ENCODE measurements around the gene ZNF282. TPM values are rescaled to one million over a fixed set of nuclear protein-coding genes. Genes with fewer than 3 reads are reported as not detected.

Gene ZNF282
- total RNA-seq, 1 donor from 2014 or later = 28.1 TPM

DNA sequence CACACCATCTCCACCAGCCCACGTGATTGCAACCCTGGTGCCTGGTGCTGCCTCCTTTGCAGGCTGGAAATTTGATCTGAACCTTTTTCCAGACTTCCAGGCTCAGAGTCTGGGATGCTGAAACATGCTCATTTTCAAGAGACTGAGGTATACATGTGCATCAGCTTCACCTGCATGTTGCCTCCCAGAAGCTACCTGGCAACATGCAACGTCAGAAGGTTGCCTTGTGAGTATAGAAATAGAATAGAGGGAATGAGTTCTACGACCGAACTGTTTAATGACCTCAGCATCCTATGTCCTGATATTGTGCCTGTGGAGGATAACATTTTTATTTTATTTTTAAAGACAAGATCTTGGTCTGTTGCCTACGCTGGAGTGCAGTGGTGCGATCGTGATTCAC lies 42.2 kb downstream of the ZNF282 start:
- Histone ChIP-seq H3K9me3 (ENCODE audit: insufficient read depth, low read depth, low read length) (no peaks in the 10 kb centered on the region), H3K79me2 (ENCODE audit: insufficient read depth, low read length) (peaks cover 29% of the 10 kb centered on the region), H3K27ac (ENCODE audit: low read depth, low read length) (no peak overlapping the region), H3K4me1 (ENCODE audit: insufficient read depth, low read length) (peaks cover 25% of the 10 kb centered on the region), H3K4me3 (ENCODE audit: insufficient read depth, low read depth, low read length) (no peak overlapping the region), H2AFZ (ENCODE audit: low read depth, low read length) (no peak overlapping the region), H3K27me3 (ENCODE audit: insufficient read depth, low read length) (no peaks in the 10 kb centered on the region), H3K9ac (ENCODE audit: low read length) (no peak overlapping the region), H3K36me3 (ENCODE audit: insufficient read depth, low read length) (no peaks in the 10 kb centered on the region), H4K20me1 (ENCODE audit: insufficient read depth, low read length) (peaks cover 7% of the 10 kb centered on the region), H3K4me2 (ENCODE audit: low read length) (no peak overlapping the region)
- no peaks in the 10 kb centered on the region for H3K9me3 Mint-ChIP-seq (ENCODE audit: unreplicated experiment)
- DNase-seq (ENCODE audit: low read depth) (no peak), FAIRE-seq (no peak)
- TF ChIP-seq EZH2 (IDR thresholded peaks at IDR 0.05; ENCODE audit: insufficient read depth, low read length) = no peak
- TF ChIP-seq, protein P1, sequence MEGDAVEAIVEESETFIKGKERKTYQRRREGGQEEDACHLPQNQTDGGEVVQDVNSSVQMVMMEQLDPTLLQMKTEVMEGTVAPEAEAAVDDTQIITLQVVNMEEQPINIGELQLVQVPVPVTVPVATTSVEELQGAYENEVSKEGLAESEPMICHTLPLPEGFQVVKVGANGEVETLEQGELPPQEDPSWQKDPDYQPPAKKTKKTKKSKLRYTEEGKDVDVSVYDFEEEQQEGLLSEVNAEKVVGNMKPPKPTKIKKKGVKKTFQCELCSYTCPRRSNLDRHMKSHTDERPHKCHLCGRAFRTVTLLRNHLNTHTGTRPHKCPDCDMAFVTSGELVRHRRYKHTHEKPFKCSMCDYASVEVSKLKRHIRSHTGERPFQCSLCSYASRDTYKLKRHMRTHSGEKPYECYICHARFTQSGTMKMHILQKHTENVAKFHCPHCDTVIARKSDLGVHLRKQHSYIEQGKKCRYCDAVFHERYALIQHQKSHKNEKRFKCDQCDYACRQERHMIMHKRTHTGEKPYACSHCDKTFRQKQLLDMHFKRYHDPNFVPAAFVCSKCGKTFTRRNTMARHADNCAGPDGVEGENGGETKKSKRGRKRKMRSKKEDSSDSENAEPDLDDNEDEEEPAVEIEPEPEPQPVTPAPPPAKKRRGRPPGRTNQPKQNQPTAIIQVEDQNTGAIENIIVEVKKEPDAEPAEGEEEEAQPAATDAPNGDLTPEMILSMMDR (IDR thresholded peaks at IDR 0.05; ENCODE audit: insufficient read depth, low read depth, low read length) = no peak
- no peak overlapping the region for H3K27ac Mint-ChIP-seq (ENCODE audit: unreplicated experiment)
- H3K27me3 Mint-ChIP-seq (ENCODE audit: low read depth, unreplicated experiment) = no peaks in the 10 kb centered on the region
- H3K4me3 Mint-ChIP-seq (ENCODE audit: unreplicated experiment) = no peak overlapping the region
- peaks cover under 1% of the 10 kb centered on the region for H3K36me3 Mint-ChIP-seq (ENCODE audit: low read depth, unreplicated experiment)
- peaks cover 6% of the 10 kb centered on the region for H3K4me1 Mint-ChIP-seq (ENCODE audit: low read depth, unreplicated experiment)

DNA sequence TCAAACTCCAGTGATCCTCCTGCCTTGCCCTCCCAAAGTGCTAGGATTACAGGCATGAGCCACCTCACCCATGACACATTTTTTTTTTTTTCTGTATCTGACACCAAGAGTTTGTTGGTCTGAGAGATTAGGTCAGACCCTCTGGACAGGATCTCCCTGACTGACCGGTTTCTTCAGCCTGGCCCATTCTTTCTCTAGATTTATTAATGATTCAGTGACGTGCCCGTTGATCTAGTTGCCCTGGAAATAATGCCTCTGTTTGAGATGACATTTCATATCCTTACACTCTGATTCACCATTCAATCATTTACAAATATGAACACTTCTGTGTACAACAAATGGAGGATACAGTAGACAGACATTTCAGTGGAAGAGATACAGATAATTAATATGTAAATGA lies 42.7 kb downstream of the ZNF282 start:
- Histone ChIP-seq H3K79me2 (ENCODE audit: insufficient read depth, low read length) (peaks cover 34% of the 10 kb centered on the region), H3K27ac (ENCODE audit: low read depth, low read length) (no peak overlapping the region), H3K4me3 (ENCODE audit: insufficient read depth, low read depth, low read length) (no peak overlapping the region), H3K9me3 (ENCODE audit: insufficient read depth, low read depth, low read length) (no peaks in the 10 kb centered on the region), H3K4me2 (ENCODE audit: low read length) (no peak overlapping the region), H2AFZ (ENCODE audit: low read depth, low read length) (no peak overlapping the region), H4K20me1 (ENCODE audit: insufficient read depth, low read length) (peaks cover 7% of the 10 kb centered on the region), H3K27me3 (ENCODE audit: insufficient read depth, low read length) (no peaks in the 10 kb centered on the region), H3K4me1 (ENCODE audit: insufficient read depth, low read length) (peaks cover 22% of the 10 kb centered on the region), H3K9ac (ENCODE audit: low read length) (no peak overlapping the region), H3K36me3 (ENCODE audit: insufficient read depth, low read length) (no peaks in the 10 kb centered on the region)
- H3K27ac Mint-ChIP-seq (ENCODE audit: unreplicated experiment) = no peak overlapping the region
- H3K27me3 Mint-ChIP-seq (ENCODE audit: low read depth, unreplicated experiment) = no peaks in the 10 kb centered on the region
- DNase-seq (ENCODE audit: low read depth) (no peak), FAIRE-seq (no peak)
- H3K4me3 Mint-ChIP-seq (ENCODE audit: unreplicated experiment) = peak overlapping the region; percentile 51
- H3K9me3 Mint-ChIP-seq (ENCODE audit: unreplicated experiment) = no peaks in the 10 kb centered on the region
- peaks cover 6% of the 10 kb centered on the region for H3K4me1 Mint-ChIP-seq (ENCODE audit: low read depth, unreplicated experiment)
- H3K36me3 Mint-ChIP-seq (ENCODE audit: low read depth, unreplicated experiment) = peaks cover 5% of the 10 kb centered on the region
- TF ChIP-seq, protein P1 (IDR thresholded peaks at IDR 0.05; ENCODE audit: insufficient read depth, low read depth, low read length) = no peak
- no peak for TF ChIP-seq EZH2 (IDR thresholded peaks at IDR 0.05; ENCODE audit: insufficient read depth, low read length)

DNA sequence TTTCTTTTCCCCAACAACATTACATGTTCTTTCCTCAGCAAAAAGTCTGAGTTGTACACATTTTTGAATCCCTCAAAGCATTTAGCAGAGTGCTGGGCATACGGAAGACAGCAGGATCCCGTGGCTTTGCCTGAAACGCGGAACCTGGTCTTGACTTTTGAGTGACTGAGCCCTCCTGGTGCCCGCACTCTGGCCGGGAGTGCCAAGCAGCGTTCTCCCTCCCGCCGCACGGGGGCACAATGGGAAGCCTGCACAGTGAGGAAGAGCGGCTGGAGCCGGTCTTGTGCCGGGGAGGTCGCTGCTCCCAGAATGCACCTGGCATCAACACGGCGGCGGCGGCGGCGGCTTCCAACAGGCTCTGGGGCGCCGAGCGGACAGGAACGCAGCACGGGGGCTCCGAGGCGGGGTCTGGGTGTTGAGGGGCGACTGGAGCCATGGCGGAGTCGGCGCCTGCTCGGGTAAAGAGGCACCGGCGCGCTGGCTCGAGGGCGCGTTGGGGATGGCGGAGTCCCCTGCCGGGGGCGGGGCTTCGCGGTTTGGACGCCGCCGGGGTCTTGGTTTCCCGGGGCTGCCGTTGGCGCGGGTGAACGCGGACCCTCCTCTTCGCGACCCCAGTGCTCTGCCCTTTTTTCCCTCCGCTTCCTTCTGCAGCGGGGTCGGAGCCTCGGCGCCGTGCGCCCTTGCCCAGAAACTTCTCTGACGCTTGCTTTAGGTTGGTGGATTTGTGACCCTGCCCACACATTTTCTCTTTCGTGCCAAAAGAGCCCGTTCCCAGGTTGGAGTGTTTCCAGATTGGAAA lies 44.2 kb downstream of the ZNF282 start, which contains the start of gene ZNF212:
Gene ZNF212 (plus strand): TSS at position 307 of the 799 bp plus-strand sequence. CDS start 128 bp downstream, at position 435.
- peak within 1 kb of the TSS; percentile 89 for H3K9ac ChIP-seq (ENCODE audit: low read length)
- DNase-seq (ENCODE audit: low read depth) = peak; percentile 67
- FAIRE-seq = no peak

More for the DNA sequence above, 44.2 kb downstream of the ZNF282 start, which contains the start of gene ZNF212:
- Histone ChIP-seq H3K27ac (ENCODE audit: low read depth, low read length) (peak within 1 kb of the TSS; percentile 78), H3K4me2 (ENCODE audit: low read length) (peak within 1 kb of the TSS; percentile 98), H3K4me3 (ENCODE audit: insufficient read depth, low read depth, low read length) (peak within 1 kb of the TSS; percentile 92), H3K27me3 (ENCODE audit: insufficient read depth, low read length) (no peaks in the 10 kb centered on the region), H3K4me1 (ENCODE audit: insufficient read depth, low read length) (peaks cover 13% of the 10 kb centered on the region), H2AFZ (ENCODE audit: low read depth, low read length) (peak within 1 kb of the TSS; percentile 92), H3K79me2 (ENCODE audit: insufficient read depth, low read length) (peaks cover 43% of the 10 kb centered on the region), H3K9me3 (ENCODE audit: insufficient read depth, low read depth, low read length) (no peaks in the 10 kb centered on the region), H4K20me1 (ENCODE audit: insufficient read depth, low read length) (peaks cover 7% of the 10 kb centered on the region), H3K36me3 (ENCODE audit: insufficient read depth, low read length) (no peaks in the 10 kb centered on the region)
- H3K4me1 Mint-ChIP-seq (ENCODE audit: low read depth, unreplicated experiment) = peaks cover 5% of the 10 kb centered on the region
- H3K36me3 Mint-ChIP-seq (ENCODE audit: low read depth, unreplicated experiment) = peaks cover 5% of the 10 kb centered on the region
- peak within 1 kb of the TSS; percentile 29 for H3K27ac Mint-ChIP-seq (ENCODE audit: unreplicated experiment)
- TF ChIP-seq EZH2 (IDR thresholded peaks at IDR 0.05; ENCODE audit: insufficient read depth, low read length) = no peak
- TF ChIP-seq, protein P1 (IDR thresholded peaks at IDR 0.05; ENCODE audit: insufficient read depth, low read depth, low read length) = peak; percentile 71
- no peaks in the 10 kb centered on the region for H3K9me3 Mint-ChIP-seq (ENCODE audit: unreplicated experiment)
- H3K27me3 Mint-ChIP-seq (ENCODE audit: low read depth, unreplicated experiment) = no peaks in the 10 kb centered on the region
- H3K4me3 Mint-ChIP-seq (ENCODE audit: unreplicated experiment) = peak within 1 kb of the TSS; percentile 96

Data from astrocyte (in vitro differentiated cells and primary cell).